ENCODE results near the gene TMEM248. TPM values are rescaled to one million over a fixed set of nuclear protein-coding genes. Genes with fewer than 3 reads are reported as not detected.
"Not testable (repeated sequence)": the region's sequence is repeated elsewhere in the genome, so short reads cannot be mapped to it uniquely, and the experiment has no call there.

The TMEM248 gene
- total RNA-seq, 1 experiment from 2014 or later, result 60.4 TPM

GRCh38 chr7:66877577-66878300 lies 43.3 kb upstream of the TMEM248 start:
- no peak for TF ChIP-seq ZNF532 (CRISPR knock-in tag; IDR thresholded peaks at IDR 0.05; ENCODE audit: borderline replicate concordance)
- no peak for TF ChIP-seq CTCF (IDR thresholded peaks at IDR 0.05)
- no peak for TF ChIP-seq ZNF671 (CRISPR knock-in tag; IDR thresholded peaks at IDR 0.05)
- TF ChIP-seq NFE2L1 (CRISPR knock-in tag; IDR thresholded peaks at IDR 0.05), result no peak
- TF ChIP-seq CDX4 (CRISPR knock-in tag; IDR thresholded peaks at IDR 0.05; ENCODE audit: borderline replicate concordance), result no peak
- TF ChIP-seq SOX15 (CRISPR knock-in tag; IDR thresholded peaks at IDR 0.05), result no peak
- no peak for TF ChIP-seq IRF1 (CRISPR knock-in tag; IDR thresholded peaks at IDR 0.05)
- no peak for TF ChIP-seq GRHL2 (CRISPR knock-in tag; IDR thresholded peaks at IDR 0.05; ENCODE audit: insufficient replicate concordance, severe bottlenecking)
- TF ChIP-seq ZNF416 (CRISPR knock-in tag; IDR thresholded peaks at IDR 0.05), result no peak
- TF ChIP-seq E2F1 (CRISPR knock-in tag; IDR thresholded peaks at IDR 0.05), result no peak
- no peak for TF ChIP-seq NFYB (CRISPR knock-in tag; conservative IDR thresholded peaks at IDR 0.05; ENCODE audit: low read depth)
- TF ChIP-seq ERG (CRISPR knock-in tag; IDR thresholded peaks at IDR 0.05), result no peak
- TF ChIP-seq ATF3 (CRISPR knock-in tag; conservative IDR thresholded peaks at IDR 0.05), result no peak
- CTCF ChIA-PET, result interaction anchor here (1.3 kb wide), 1 partner anchor 28 kb away, joined by 5 read pairs; no protein-coding TSS in a partner anchor
- no peaks in the 10 kb centered on the region for H3K27me3 Mint-ChIP-seq (ENCODE audit: low read depth)
- H3K4me3 Mint-ChIP-seq, result no peak overlapping the region
- POLR2A ChIA-PET, result no interaction called here
- no peak for ATAC-seq
- H3K36me3 Mint-ChIP-seq, result peaks cover 4% of the 10 kb centered on the region; the same call in 1 of the 2 replicates
- no peak overlapping the region for H3K27ac Mint-ChIP-seq
- no peak for DNase-seq (ENCODE audit: low spot score)
- H3K4me1 Mint-ChIP-seq, result no peaks in the 10 kb centered on the region
- peaks cover 3% of the 10 kb centered on the region; the same call in 1 of the 2 replicates for H3K9me3 Mint-ChIP-seq

- not testable (repeated sequence) for H3K4me1 Mint-ChIP-seq; DNase-seq (ENCODE audit: low spot score); ATAC-seq; H3K36me3 Mint-ChIP-seq; H3K27ac Mint-ChIP-seq; H3K27me3 Mint-ChIP-seq (ENCODE audit: low read depth); H3K9me3 Mint-ChIP-seq; H3K4me3 Mint-ChIP-seq
- POLR2A ChIA-PET, result interaction anchor here (0.6 kb wide), 1 partner anchor 15 kb away, joined by 4 read pairs; no protein-coding TSS in a partner anchor
- CTCF ChIA-PET, result interaction anchor here (1.3 kb wide), 1 partner anchor 27 kb away, joined by 5 read pairs; no protein-coding TSS in a partner anchor
Measured at GRCh38 chr7:66878301-66878685, 42.7 kb upstream of the TMEM248 start.
